GM23338 (cell line): Measurements from ENCODE around the gene RELN. TPM values are rescaled to one million over a fixed set of nuclear protein-coding genes. Genes with fewer than 3 reads are reported as not detected.
"Not testable (repeated sequence)": the region's sequence is repeated elsewhere in the genome, so short reads cannot be mapped to it uniquely, and the experiment has no call there.

Source experiments
- ATAC-seq: fragments of 200-7000 bp; cut with Tn5 transposase; 3 replicates; pipeline ENCODE4 v1.9.1; 2020
- DNase-seq: peaks from one replicate; pipeline ENCODE4 v3.0.0-alpha.2; 2015; ENCODE audit warnings: low spot score
- H2AFZ ChIP-seq: fragments of 200-600 bp; sonication (generic); 2 replicates; pipeline ENCODE4 v1.8.0; 2016; ENCODE audit warnings: antibody characterized with exemption, mild to moderate bottlenecking, moderate library complexity
- H3F3A ChIP-seq: fragments of 200-600 bp; sonication (generic); replicated peaks from 2 replicates; pipeline ENCODE4 v1.8.0; 2017; ENCODE audit warnings: antibody characterized with exemption, mixed run types, low read depth
- H3K27ac ChIP-seq: fragments of 200-600 bp; sonication (generic); 2 replicates; pipeline ENCODE4 v1.6.1; 2016; ENCODE audit warnings: low read depth
- H3K27me3 ChIP-seq: fragments of 200-600 bp; sonication (generic); 2 replicates; pipeline ENCODE4 v1.8.0; 2016; ENCODE audit warnings: mild to moderate bottlenecking, mixed run types, moderate library complexity; ENCODE audit not compliant: insufficient read depth
- H3K36me3 ChIP-seq: fragments of 200-600 bp; sonication (generic); 2 replicates; pipeline ENCODE4 v1.8.0; 2016; ENCODE audit warnings: mild to moderate bottlenecking; ENCODE audit not compliant: insufficient read depth
- H3K4me1 ChIP-seq: fragments of 200-600 bp; sonication (generic); 2 replicates; pipeline ENCODE4 v1.8.0; 2016; ENCODE audit warnings: mild to moderate bottlenecking, moderate library complexity; ENCODE audit not compliant: insufficient read depth
- H3K4me2 ChIP-seq: fragments of 200-600 bp; sonication (generic); 2 replicates; pipeline ENCODE4 v1.7.1; 2017; ENCODE audit warnings: mixed run types
- H3K4me3 ChIP-seq: fragments of 200-600 bp; sonication (generic); 2 replicates; pipeline ENCODE4 v1.6.1; 2016; ENCODE audit warnings: mixed run types
- H3K79me2 ChIP-seq: fragments of 200-600 bp; sonication (generic); replicated peaks from 2 replicates; pipeline ENCODE4 v1.8.0; 2017; ENCODE audit warnings: mild to moderate bottlenecking; ENCODE audit not compliant: insufficient read depth
- H3K9me2 ChIP-seq: fragments of 200-600 bp; sonication (generic); 2 replicates; pipeline ENCODE4 v1.8.0; 2017; ENCODE audit not compliant: insufficient read depth
- H4K20me1 ChIP-seq: fragments of 200-600 bp; sonication (generic); replicated peaks from 2 replicates; pipeline ENCODE4 v1.8.0; 2017; ENCODE audit warnings: mild to moderate bottlenecking; ENCODE audit not compliant: insufficient read depth
- H3K27ac Mint-ChIP-seq: 2 replicates; pipeline ENCODE4 v1.8.0; 2020; ENCODE audit warnings: inconsistent platforms, mild to moderate bottlenecking, moderate library complexity, mixed read lengths
- H3K27me3 Mint-ChIP-seq: 3 replicates; pipeline ENCODE4 v1.8.0; 2022; ENCODE audit warnings: low read depth, mild to moderate bottlenecking, moderate library complexity, mixed read lengths, inconsistent platforms; ENCODE audit not compliant: insufficient read depth, poor library complexity
- H3K36me3 Mint-ChIP-seq: 3 replicates; pipeline ENCODE4 v1.8.0; 2021; ENCODE audit warnings: low read depth, mild to moderate bottlenecking, inconsistent platforms, moderate library complexity, mixed read lengths
- H3K4me1 Mint-ChIP-seq: 3 replicates; pipeline ENCODE4 v1.8.0; 2020; ENCODE audit warnings: mild to moderate bottlenecking, inconsistent platforms, mixed read lengths
- H3K4me3 Mint-ChIP-seq: 3 replicates; pipeline ENCODE4 v1.8.0; 2021; ENCODE audit warnings: moderate library complexity, mild to moderate bottlenecking, inconsistent platforms, mixed read lengths
- H3K9me3 Mint-ChIP-seq: 3 replicates; pipeline ENCODE4 v1.8.0; 2020; ENCODE audit warnings: moderate library complexity, mild to moderate bottlenecking, inconsistent platforms, mixed read lengths
- CREB1 ChIP-seq: fragments of 250-450 bp; sonication (Bioruptor Pico); IDR thresholded peaks from 2 replicates; pipeline ENCODE4 v1.5.0; 2020; ENCODE audit warnings: low read depth, mild to moderate bottlenecking, moderate library complexity
- EZH2 ChIP-seq: fragments of 200-600 bp; sonication (generic); IDR thresholded peaks from one replicate; pipeline ENCODE4 v1.8.0; 2017; ENCODE audit warnings: antibody characterized with exemption, mild to moderate bottlenecking, low read depth; ENCODE audit not compliant: unreplicated experiment
- EZH2phosphoT487 ChIP-seq: fragments of 200-600 bp; sonication (generic); IDR thresholded peaks from one replicate; pipeline ENCODE4 v1.8.1; 2018; ENCODE audit warnings: antibody characterized with exemption; ENCODE audit not compliant: unreplicated experiment
- JUNB ChIP-seq: IDR thresholded peaks from one replicate; pipeline ENCODE4 v1.6.1; 2016; ENCODE audit warnings: antibody characterized with exemption; ENCODE audit not compliant: unreplicated experiment
- NANOG ChIP-seq: IDR thresholded peaks from 2 replicates; pipeline ENCODE4 v1.6.1; 2016; ENCODE audit warnings: antibody characterized with exemption, borderline replicate concordance
- POLR2AphosphoS5 ChIP-seq: IDR thresholded peaks from 2 replicates; pipeline ENCODE4 v1.6.1; 2016; ENCODE audit warnings: antibody characterized with exemption, low read depth
- STAT1 ChIP-seq: IDR thresholded peaks from one replicate; pipeline ENCODE4 v1.6.1; 2016; ENCODE audit warnings: antibody characterized with exemption; ENCODE audit not compliant: unreplicated experiment
- ZNF114 ChIP-seq: fragments of 250-450 bp; sonication (Bioruptor Pico); IDR thresholded peaks from 2 replicates; pipeline ENCODE4 v1.5.0; 2020; ENCODE audit warnings: mild to moderate bottlenecking, moderate library complexity
- ZNF331 ChIP-seq: fragments of 250-450 bp; sonication (Bioruptor Pico); IDR thresholded peaks from 2 replicates; pipeline ENCODE4 v1.5.0; 2020; ENCODE audit warnings: low read depth, mild to moderate bottlenecking, moderate library complexity
- polyA plus RNA-seq: library from polyadenylated mRNA; unstranded; fragments of >200 nt; fragmentation: Nextera tagmentation; extraction: Ambion mirVana; gene quantifications from 2 replicates; pipeline ENCODE4 v1.2.1, GENCODE V29; 2016
- total RNA-seq: library from RNA; depleted of rRNA; stranded (reverse); fragments of >200 nt; shearing (Covaris generic); gene quantifications from 2 replicates; pipeline ENCODE4 v1.2.3, GENCODE V29; 2014
- TF ChIP-seq, protein P1 (sequence below): IDR thresholded peaks from 2 replicates; pipeline ENCODE4 v1.6.1; 2016; ENCODE audit warnings: antibody characterized with exemption
- TF ChIP-seq, protein P2 (sequence below): IDR thresholded peaks from one replicate; pipeline ENCODE4 v1.6.1; 2018; ENCODE audit warnings: antibody characterized with exemption; ENCODE audit not compliant: unreplicated experiment

The RELN gene
- total and polyA plus RNA-seq, 2 experiments from 2014 or later, result 0.10 to 0.76 TPM

DNA sequence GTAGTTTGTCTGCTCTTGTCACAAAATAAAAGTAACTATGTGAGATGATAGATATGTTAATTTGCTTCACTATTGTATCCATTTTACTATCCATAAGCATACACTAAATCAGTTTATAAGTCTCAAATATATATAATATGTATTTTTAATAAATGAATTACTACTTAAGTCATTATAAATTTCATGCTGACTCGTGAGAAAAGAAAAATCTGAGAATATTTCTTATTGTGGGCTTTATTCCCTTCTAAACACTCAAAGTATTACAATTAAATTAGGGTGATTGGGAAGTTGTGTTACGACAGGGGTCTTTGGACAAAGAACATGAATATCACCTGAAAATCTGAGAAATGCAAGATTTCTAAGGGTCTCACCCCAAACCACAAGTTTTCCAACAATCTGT is 48.7 kb upstream of the RELN start:
- Histone ChIP-seq H3K4me1 (no peaks in the 10 kb centered on the region), H4K20me1 (no peaks in the 10 kb centered on the region), H3K4me3 (no peak overlapping the region), H3K27me3 (no peaks in the 10 kb centered on the region), H3K27ac (no peak overlapping the region), H3K4me2 (no peak overlapping the region), H3F3A (no peaks in the 10 kb centered on the region), H3K36me3 (no peaks in the 10 kb centered on the region), H3K9me2 (no peaks in the 10 kb centered on the region), H2AFZ (no peak overlapping the region), H3K79me2 (no peaks in the 10 kb centered on the region)
- Mint-ChIP-seq H3K4me3 (no peak overlapping the region), H3K27ac (no peak overlapping the region), H3K36me3 (no peaks in the 10 kb centered on the region), H3K27me3 (no peaks in the 10 kb centered on the region), H3K4me1 (peaks cover 8% of the 10 kb centered on the region; the same call in 2 of the 3 replicates), H3K9me3 (no peaks in the 10 kb centered on the region; the same call in 1 of the 3 replicates)
- TF ChIP-seq ZNF331 (CRISPR knock-in tag) (no peak), STAT1 (no peak), ZNF114 (CRISPR knock-in tag) (no peak), EZH2 (no peak), EZH2phosphoT487 (no peak), JUNB (no peak), NANOG (no peak)
- TF ChIP-seq, protein P1, sequence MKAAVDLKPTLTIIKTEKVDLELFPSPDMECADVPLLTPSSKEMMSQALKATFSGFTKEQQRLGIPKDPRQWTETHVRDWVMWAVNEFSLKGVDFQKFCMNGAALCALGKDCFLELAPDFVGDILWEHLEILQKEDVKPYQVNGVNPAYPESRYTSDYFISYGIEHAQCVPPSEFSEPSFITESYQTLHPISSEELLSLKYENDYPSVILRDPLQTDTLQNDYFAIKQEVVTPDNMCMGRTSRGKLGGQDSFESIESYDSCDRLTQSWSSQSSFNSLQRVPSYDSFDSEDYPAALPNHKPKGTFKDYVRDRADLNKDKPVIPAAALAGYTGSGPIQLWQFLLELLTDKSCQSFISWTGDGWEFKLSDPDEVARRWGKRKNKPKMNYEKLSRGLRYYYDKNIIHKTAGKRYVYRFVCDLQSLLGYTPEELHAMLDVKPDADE, result no peak
- DNase-seq, result no peak
- ATAC-seq, result no peak

DNA sequence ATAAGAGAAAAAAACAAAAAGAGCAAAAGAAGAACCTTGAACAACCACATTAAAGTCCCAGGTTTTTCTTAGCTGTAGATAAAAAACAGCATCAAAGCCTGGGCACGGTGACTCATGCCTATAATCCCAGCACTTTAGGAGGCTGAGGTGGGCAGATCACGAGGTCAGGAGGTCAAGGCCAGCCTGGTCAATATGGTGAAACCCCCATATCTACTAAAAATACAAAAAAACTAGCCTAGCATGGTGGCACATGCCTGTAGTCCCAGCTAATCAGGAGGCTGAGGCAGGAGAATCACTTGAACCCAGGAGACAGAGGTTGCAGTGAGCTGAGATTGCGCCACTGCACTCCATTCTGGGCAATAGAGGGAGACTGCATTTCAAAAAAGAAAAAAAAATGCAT is 47.4 kb upstream of the RELN start:
- not testable (repeated sequence) for H3K27ac Mint-ChIP-seq, H3K27me3 ChIP-seq, H3K9me3 Mint-ChIP-seq, H3F3A ChIP-seq, H4K20me1 ChIP-seq, DNase-seq, H3K4me2 ChIP-seq, ATAC-seq, H2AFZ ChIP-seq, H3K79me2 ChIP-seq, H3K27ac ChIP-seq, H3K9me2 ChIP-seq, H3K36me3 ChIP-seq, H3K4me3 ChIP-seq, H3K4me1 Mint-ChIP-seq, H3K4me3 Mint-ChIP-seq, H3K4me1 ChIP-seq, H3K27me3 Mint-ChIP-seq, H3K36me3 Mint-ChIP-seq

DNA sequence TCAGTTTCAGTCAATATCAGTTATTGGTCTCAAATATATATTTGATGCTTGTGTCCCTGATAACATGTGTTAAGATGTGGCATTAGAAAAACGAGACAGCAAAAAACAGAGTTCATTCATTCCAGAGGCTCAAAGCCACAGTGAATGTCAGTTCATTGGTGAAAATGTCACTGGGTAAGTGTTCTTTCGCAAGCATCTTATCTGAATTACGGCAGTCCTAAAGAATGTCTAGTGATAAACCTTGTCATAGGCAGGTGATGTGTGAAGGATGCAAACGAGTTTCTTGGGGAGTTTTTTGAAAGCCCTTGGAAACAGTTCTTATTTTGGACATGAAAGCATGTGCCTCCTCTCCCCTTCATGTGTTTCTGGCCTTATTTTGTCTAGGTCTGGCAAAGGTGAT is 45.9 kb upstream of the RELN start:
- no peaks in the 10 kb centered on the region for H3K36me3 ChIP-seq
- no peak for ATAC-seq
- no peaks in the 10 kb centered on the region for H3F3A ChIP-seq
- TF ChIP-seq JUNB, result no peak
- no peak for TF ChIP-seq CREB1 (CRISPR knock-in tag)
- no peak for TF ChIP-seq ZNF114 (CRISPR knock-in tag)
- TF ChIP-seq POLR2AphosphoS5, result no peak
- no peak for TF ChIP-seq EZH2
- TF ChIP-seq, protein P1, result no peak
- no peak for TF ChIP-seq NANOG
- TF ChIP-seq STAT1, result no peak
- TF ChIP-seq, protein P2, sequence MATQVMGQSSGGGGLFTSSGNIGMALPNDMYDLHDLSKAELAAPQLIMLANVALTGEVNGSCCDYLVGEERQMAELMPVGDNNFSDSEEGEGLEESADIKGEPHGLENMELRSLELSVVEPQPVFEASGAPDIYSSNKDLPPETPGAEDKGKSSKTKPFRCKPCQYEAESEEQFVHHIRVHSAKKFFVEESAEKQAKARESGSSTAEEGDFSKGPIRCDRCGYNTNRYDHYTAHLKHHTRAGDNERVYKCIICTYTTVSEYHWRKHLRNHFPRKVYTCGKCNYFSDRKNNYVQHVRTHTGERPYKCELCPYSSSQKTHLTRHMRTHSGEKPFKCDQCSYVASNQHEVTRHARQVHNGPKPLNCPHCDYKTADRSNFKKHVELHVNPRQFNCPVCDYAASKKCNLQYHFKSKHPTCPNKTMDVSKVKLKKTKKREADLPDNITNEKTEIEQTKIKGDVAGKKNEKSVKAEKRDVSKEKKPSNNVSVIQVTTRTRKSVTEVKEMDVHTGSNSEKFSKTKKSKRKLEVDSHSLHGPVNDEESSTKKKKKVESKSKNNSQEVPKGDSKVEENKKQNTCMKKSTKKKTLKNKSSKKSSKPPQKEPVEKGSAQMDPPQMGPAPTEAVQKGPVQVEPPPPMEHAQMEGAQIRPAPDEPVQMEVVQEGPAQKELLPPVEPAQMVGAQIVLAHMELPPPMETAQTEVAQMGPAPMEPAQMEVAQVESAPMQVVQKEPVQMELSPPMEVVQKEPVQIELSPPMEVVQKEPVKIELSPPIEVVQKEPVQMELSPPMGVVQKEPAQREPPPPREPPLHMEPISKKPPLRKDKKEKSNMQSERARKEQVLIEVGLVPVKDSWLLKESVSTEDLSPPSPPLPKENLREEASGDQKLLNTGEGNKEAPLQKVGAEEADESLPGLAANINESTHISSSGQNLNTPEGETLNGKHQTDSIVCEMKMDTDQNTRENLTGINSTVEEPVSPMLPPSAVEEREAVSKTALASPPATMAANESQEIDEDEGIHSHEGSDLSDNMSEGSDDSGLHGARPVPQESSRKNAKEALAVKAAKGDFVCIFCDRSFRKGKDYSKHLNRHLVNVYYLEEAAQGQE, result no peak

More for the DNA sequence above, 45.9 kb upstream of the RELN start:
- Histone ChIP-seq H4K20me1 (no peaks in the 10 kb centered on the region), H3K27ac (no peak overlapping the region), H2AFZ (no peak overlapping the region), H3K4me2 (no peak overlapping the region), H3K79me2 (no peaks in the 10 kb centered on the region), H3K9me2 (peaks cover 6% of the 10 kb centered on the region; the same call in 1 of the 2 replicates), H3K4me3 (no peak overlapping the region), H3K27me3 (no peaks in the 10 kb centered on the region), H3K4me1 (no peaks in the 10 kb centered on the region)
- no peak overlapping the region for H3K27ac Mint-ChIP-seq
- H3K36me3 Mint-ChIP-seq, result no peaks in the 10 kb centered on the region
- no peaks in the 10 kb centered on the region; the same call in 1 of the 3 replicates for H3K9me3 Mint-ChIP-seq
- H3K4me3 Mint-ChIP-seq, result no peak overlapping the region
- no peak for DNase-seq
- no peaks in the 10 kb centered on the region for H3K4me1 Mint-ChIP-seq
- no peaks in the 10 kb centered on the region for H3K27me3 Mint-ChIP-seq
